Ishikawa (cell line): ENCODE data around the gene UST.

Experiments used
- CEBPB ChIP-seq: IDR thresholded peaks from 2 replicates; pipeline ENCODE4 v1.6.1; 2012
- CREB1 ChIP-seq: IDR thresholded peaks from 2 replicates; pipeline ENCODE4 v1.6.1; 2012; ENCODE audit warnings: low read depth
- EGR1 ChIP-seq: IDR thresholded peaks from 2 replicates; pipeline ENCODE4 v1.6.1; 2012
- EP300 ChIP-seq: IDR thresholded peaks from 2 replicates; pipeline ENCODE4 v1.6.1; 2012; ENCODE audit warnings: borderline replicate concordance
- FOXM1 ChIP-seq: IDR thresholded peaks from 2 replicates; pipeline ENCODE4 v1.6.1; 2012; ENCODE audit warnings: low read depth, borderline replicate concordance
- MAX ChIP-seq: IDR thresholded peaks from 2 replicates; pipeline ENCODE4 v1.6.1; 2012
- NFIC ChIP-seq: IDR thresholded peaks from 2 replicates; pipeline ENCODE4 v1.6.1; 2012
- RAD21 ChIP-seq: IDR thresholded peaks from 2 replicates; pipeline ENCODE4 v1.6.1; 2012; ENCODE audit warnings: low read depth
- TCF12 ChIP-seq: IDR thresholded peaks from 2 replicates; pipeline ENCODE4 v1.6.1; 2012; ENCODE audit warnings: low read depth
- TEAD4 ChIP-seq: IDR thresholded peaks from 2 replicates; pipeline ENCODE4 v1.6.1; 2012
- USF1 ChIP-seq: IDR thresholded peaks from 2 replicates; pipeline ENCODE4 v1.6.1; 2012
- YY1 ChIP-seq: IDR thresholded peaks from 2 replicates; pipeline ENCODE4 v1.6.1; 2012; ENCODE audit warnings: low read depth
- ZBTB7A ChIP-seq: IDR thresholded peaks from 2 replicates; pipeline ENCODE4 v1.6.1; 2012; ENCODE audit warnings: low read depth
- TF ChIP-seq, protein P1 (sequence below): IDR thresholded peaks from 2 replicates; pipeline ENCODE4 v1.6.1; 2012; ENCODE audit warnings: low read depth, mild to moderate bottlenecking

Gene UST

DNA sequence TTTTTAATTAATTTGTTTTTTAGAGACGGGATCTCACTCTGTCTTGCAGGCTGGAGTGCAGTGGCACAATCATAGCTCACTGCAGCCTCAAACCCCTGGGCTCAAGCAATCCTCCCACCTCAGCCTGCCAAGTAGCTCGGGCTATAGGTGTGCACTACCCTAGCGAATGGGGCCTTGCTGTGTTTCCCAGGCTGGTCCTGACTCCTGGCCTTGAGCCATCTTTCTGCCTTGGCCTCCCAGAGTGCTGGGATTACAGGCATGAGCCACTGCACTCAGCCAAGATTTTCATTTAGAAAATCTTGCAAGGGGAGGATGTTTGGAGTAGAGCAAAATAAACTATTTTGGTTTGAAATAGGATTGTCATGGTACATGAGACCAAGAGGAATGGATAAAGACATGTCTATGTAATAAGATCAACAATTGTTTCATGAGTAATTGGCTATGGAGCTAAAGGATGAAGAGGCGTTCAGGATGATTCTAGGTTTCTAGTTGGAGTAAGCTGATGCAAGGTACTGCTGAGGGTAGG lies 237.8 kb downstream of the UST start:
- TF ChIP-seq RAD21 (no peak), EP300 (no peak)

- TF ChIP-seq EGR1 (no peak), TCF12 (no peak), USF1 (no peak), ZBTB7A (no peak), EP300 (no peak), RAD21 (no peak), FOXM1 (no peak), MAX (no peak), CREB1 (no peak), NFIC (no peak), YY1 (no peak)
- TF ChIP-seq, protein P1, sequence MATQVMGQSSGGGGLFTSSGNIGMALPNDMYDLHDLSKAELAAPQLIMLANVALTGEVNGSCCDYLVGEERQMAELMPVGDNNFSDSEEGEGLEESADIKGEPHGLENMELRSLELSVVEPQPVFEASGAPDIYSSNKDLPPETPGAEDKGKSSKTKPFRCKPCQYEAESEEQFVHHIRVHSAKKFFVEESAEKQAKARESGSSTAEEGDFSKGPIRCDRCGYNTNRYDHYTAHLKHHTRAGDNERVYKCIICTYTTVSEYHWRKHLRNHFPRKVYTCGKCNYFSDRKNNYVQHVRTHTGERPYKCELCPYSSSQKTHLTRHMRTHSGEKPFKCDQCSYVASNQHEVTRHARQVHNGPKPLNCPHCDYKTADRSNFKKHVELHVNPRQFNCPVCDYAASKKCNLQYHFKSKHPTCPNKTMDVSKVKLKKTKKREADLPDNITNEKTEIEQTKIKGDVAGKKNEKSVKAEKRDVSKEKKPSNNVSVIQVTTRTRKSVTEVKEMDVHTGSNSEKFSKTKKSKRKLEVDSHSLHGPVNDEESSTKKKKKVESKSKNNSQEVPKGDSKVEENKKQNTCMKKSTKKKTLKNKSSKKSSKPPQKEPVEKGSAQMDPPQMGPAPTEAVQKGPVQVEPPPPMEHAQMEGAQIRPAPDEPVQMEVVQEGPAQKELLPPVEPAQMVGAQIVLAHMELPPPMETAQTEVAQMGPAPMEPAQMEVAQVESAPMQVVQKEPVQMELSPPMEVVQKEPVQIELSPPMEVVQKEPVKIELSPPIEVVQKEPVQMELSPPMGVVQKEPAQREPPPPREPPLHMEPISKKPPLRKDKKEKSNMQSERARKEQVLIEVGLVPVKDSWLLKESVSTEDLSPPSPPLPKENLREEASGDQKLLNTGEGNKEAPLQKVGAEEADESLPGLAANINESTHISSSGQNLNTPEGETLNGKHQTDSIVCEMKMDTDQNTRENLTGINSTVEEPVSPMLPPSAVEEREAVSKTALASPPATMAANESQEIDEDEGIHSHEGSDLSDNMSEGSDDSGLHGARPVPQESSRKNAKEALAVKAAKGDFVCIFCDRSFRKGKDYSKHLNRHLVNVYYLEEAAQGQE: no peak
These were observed 238.7 kb downstream of the UST start for GRCh38 chr6:148985499-148985898.

DNA sequence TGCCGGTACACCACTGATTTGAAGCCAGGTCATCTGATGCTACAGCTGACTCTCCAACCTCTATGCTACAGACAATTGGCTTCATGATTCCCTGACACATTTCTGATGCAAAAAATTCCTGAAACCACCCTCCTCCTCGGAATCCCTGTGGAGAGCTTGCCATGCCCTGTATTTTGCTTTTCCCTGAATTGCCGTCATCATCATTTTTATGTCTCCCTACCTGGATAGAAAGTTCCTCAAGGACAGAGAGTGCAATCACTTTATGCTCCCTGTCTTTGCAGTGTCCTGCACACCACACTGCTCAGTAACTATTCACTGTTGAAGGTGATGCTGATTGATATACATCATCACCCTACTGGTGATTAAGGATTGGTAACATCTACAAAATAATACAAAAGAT lies 239.8 kb downstream of the UST start:
- TF ChIP-seq CEBPB (no peak), TCF12 (no peak), USF1 (no peak), EGR1 (no peak), ZBTB7A (no peak), CREB1 (no peak)
- TF ChIP-seq, protein P1: no peak

DNA sequence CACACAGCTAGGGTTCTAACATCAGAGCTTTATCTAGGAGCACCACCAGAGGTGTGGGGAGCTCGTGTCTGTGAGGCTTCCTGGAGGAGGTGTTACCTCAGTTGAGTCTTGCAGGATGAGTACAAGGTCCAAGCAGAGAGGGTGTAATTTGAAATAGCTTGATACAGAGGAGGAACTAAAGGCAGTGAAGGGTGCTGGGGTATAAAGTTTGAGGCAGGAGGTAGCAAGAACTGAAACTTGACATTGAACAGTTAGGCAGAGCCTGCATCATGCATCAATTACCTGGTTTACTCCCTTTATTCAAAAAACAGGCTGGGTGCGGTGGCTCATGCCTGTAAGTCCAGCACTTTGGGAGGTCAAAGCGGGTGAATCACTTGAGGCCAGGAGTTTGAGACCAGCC lies 241.2 kb downstream of the UST start:
- no peak for TF ChIP-seq CREB1
- TF ChIP-seq TEAD4: no peak
- no peak for TF ChIP-seq NFIC
- no peak for TF ChIP-seq RAD21
- TF ChIP-seq, protein P1: no peak
- TF ChIP-seq EP300: no peak
- no peak for TF ChIP-seq EGR1
- TF ChIP-seq CEBPB: no peak
- TF ChIP-seq MAX: no peak

GRCh38 chr6:148989585-148989984 lies 242.8 kb downstream of the UST start:
- TF ChIP-seq CREB1: no peak
- no peak for TF ChIP-seq EGR1
- TF ChIP-seq, protein P1: no peak
- TF ChIP-seq USF1: no peak
- TF ChIP-seq RAD21: no peak
- no peak for TF ChIP-seq TCF12
